Measurements from ENCODE around the gene CHSY3.
"Not testable (repeated sequence)": the region's sequence is repeated elsewhere in the genome, so short reads cannot be mapped to it uniquely, and the experiment has no call there.

Gene CHSY3

DNA sequence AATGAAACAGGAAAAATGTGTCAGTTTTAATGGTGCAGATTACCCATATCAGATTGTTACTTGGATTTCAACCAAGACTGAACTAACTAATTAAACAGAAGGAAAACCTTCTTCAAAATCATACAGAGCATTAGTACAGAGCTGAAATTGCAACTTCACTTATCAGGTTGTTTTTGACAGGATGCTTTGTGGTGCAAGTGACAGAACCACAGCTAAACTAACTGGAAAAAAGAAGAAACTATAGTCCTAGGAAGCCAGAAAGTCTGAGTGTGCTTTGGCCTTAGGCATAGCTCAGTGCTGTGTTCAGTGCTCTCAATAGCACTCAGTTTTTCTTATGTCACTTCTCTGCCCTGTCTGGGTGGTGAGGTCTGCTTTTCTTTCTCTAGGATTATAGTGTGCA lies 267.4 kb downstream of the CHSY3 start:
- DNase-seq, result no peak

GRCh38 chr5:130183115-130183514 lies 278.9 kb downstream of the CHSY3 start:
- no peak for DNase-seq

- no peak for DNase-seq
These were observed 285.7 kb downstream of the CHSY3 start for GRCh38 chr5:130189961-130190360.

DNA sequence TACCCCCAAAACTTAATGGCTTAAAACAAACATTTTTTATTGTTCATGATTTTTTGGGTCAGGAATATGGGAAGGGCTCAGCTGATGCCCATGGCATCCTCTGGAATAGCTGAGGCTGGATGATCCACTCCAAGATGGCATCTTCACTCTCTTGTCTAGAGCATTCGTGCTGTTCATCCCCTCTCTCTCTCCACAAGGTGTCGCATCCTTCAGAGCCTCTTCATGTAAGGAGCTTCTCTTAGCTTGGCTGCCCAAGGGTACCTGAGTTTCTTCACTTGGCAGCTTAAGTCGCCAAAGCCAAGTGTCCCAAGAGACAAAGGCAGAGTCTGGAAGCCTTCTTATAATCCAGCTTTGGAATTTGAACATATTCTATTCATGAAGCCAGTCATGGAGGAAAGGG lies 294.7 kb downstream of the CHSY3 start:
- DNase-seq, result no peak

GRCh38 chr5:130206686-130207085 lies 302.4 kb downstream of the CHSY3 start:
- no peak for DNase-seq

DNA sequence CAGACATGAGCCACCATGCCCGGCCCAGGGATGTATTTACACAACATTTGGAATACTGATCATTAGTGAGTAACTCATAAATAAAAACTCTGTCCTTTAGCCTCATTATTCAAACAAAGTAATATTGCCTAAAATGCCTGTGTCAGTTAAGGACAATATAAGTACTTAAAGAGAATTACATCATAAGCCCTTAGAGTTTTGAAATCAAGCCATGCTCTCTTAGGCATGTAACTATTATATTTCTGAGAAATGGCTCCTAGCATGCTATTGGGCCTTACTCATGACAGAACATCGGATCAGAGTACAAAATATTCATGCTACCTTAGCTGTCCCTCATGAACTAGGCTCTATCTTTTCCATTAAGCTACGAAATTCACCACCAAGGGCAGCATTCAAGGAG lies 309.3 kb downstream of the CHSY3 start:
- DNase-seq, result no peak

GRCh38 chr5:130216286-130216685 lies 312.0 kb downstream of the CHSY3 start:
- DNase-seq, result no peak

DNA sequence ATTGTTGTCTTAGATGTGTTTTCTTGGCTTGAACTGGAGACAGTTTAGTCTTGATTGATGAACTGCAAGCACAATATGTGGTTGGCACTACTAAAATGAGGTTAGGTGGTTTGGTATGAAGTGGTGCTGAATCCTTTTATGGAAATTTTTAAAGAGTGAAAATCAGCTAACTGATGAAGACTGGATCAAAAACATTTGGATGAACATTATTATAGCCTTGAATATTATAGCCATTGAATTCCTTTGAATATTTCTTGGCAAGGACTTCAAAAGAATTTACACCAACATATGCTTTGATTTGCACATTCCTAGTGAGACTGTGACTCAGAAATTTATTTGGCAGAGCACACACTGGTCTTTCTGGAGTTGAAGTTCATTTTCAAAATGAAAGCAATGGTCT lies 318.3 kb downstream of the CHSY3 start:
- no peak for DNase-seq

DNA sequence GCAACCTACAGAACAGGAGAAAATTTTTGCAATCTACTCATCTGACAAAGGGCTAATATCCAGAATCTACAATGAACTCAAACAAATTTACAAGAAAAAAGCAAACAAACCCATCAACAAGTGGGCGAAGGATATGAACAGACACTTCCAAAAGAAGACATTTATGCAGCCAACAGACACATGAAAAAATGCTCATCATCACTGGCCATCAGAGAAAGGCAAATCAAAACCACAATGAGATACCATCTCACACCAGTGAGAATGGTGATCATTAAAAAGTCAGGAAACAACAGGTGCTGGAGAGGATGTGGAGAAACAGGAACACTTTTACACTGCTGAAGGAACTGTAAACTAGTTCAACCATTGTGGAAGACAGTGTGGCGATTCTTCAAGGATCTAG lies 322.3 kb downstream of the CHSY3 start:
- DNase-seq, result not testable (repeated sequence)

DNA sequence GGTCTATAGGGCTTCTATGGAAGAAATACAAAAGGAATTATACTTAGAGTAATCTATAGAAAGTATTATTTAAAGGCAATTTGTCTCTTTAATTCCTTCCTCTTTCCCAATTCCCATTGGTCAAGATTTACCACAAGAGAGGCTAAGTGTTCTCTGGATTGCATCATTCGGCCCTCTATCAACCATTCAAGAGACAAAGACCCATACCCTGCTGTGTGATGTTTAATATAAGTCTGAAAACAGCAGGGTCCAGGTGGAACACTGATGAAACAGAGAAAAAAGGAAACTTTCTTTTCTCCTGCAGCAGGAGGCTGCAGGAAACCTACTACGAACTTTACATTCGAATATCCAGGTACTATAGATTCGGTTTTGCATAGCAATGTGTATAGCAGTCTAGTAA lies 323.4 kb downstream of the CHSY3 start:
- DNase-seq, result no peak

DNA sequence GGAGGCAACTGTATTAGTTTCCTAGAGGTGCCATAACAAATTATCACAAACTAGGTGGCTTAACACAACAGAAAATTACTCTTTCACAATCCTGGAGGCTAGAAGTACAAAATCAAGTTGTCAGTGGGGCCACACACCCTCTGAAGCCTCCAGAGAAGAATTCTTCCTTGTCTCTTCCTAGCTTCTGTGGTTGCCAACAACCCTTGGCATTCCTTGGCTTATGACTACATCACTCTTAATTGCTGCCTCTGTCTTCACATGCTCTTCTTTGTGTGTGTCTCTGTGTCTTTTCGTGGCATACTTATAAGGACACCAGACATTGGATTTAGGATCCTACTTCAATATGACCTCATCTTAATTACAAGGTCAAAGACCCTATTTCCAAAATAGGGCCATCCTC lies 327.5 kb downstream of the CHSY3 start:
- no peak for DNase-seq

DNA sequence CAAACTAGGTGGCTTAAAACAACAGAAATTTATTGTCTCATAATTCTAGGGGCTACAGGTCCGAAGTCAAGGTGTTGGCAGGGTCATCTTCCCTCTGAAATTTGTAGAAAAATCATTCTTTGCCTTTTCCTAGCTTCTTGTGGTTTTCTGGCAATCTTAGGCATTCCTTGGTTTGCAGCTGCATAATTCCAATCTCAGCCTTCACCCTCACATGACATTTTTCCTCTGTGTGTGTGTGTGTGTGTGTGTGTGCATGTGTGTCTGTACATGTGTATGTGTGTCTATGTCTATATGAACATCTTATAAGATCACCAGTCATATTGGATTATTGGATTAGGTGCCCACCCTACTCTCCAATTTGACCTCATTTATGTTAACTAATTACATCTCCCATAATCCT lies 330.6 kb downstream of the CHSY3 start:
- no peak for DNase-seq

Data from amniotic stem cell (primary cell).